IMR-90 (cell line): Measurements from ENCODE around the gene ACOXL. TPM values are rescaled to one million over a fixed set of nuclear protein-coding genes. Genes with fewer than 3 reads are reported as not detected.

Source experiments
- ATAC-seq: fragments of 200-7000 bp; cut with Tn5 transposase; 2 replicates; pipeline ENCODE4 v1.9.1; 2020; ENCODE audit warnings: low read depth, mild to moderate bottlenecking, moderate library complexity
- BruUV-seq: library from RNA; stranded (reverse); fragments of 400-500 nt; replicated peaks from 2 replicates; lab custom pipeline; 2021; lab: Mats Ljungman, UMichigan
- CTCF ChIA-PET: fragments of 300-600 bp; formaldehyde crosslinking; extraction: SDS; loops from one replicate; lab custom pipeline; 2021; ENCODE audit warnings: antibody characterized with exemption; lab: Yijun Ruan, JAX
- POLR2A ChIA-PET: fragments of 300-600 bp; sonication (Branson Sonifier 250); formaldehyde crosslinking; loops from one replicate; lab custom pipeline; 2022; ENCODE audit warnings: antibody characterized with exemption; ENCODE audit not compliant: unreplicated experiment; lab: Charles Lee
- DNase-seq: peaks from one replicate; pipeline ENCODE4 v3.0.0; 2013
- H2AFZ ChIP-seq: replicated peaks from 2 replicates; pipeline ENCODE3; 2013; ENCODE audit warnings: low read length, mild to moderate bottlenecking; ENCODE audit not compliant: poor library complexity
- H2AK5ac ChIP-seq: 2 replicates; pipeline ENCODE4 v1.6.1; 2013; ENCODE audit warnings: low read depth, low read length, inconsistent platforms
- H2AK9ac ChIP-seq: replicated peaks from 2 replicates; pipeline ENCODE3; 2013; ENCODE audit warnings: mild to moderate bottlenecking, low read depth, low read length, moderate library complexity; ENCODE audit not compliant: poor library complexity
- H2BK120ac ChIP-seq: 2 replicates; pipeline ENCODE4 v1.6.1; 2013; ENCODE audit warnings: low read depth, low read length, inconsistent platforms
- H2BK15ac ChIP-seq: 3 replicates; pipeline ENCODE4 v1.6.1; 2013; ENCODE audit warnings: low read depth, low read length, inconsistent platforms
- H2BK20ac ChIP-seq: 2 replicates; pipeline ENCODE4 v1.6.1; 2013; ENCODE audit warnings: low read depth, mild to moderate bottlenecking, inconsistent platforms, low read length, moderate library complexity
- H2BK5ac ChIP-seq: 2 replicates; pipeline ENCODE4 v1.6.1; 2013; ENCODE audit warnings: mild to moderate bottlenecking, low read depth, low read length, inconsistent platforms; ENCODE audit not compliant: poor library complexity, severe bottlenecking
- H3K14ac ChIP-seq: replicated peaks from 2 replicates; pipeline ENCODE4 v1.6.1; 2013; ENCODE audit warnings: low read depth, low read length, inconsistent platforms
- H3K18ac ChIP-seq: 2 replicates; pipeline ENCODE4 v1.6.1; 2013; ENCODE audit warnings: low read depth, low read length, control low read depth
- H3K23ac ChIP-seq: 2 replicates; pipeline ENCODE4 v1.6.1; 2013; ENCODE audit warnings: low read depth, low read length, inconsistent platforms
- H3K27ac ChIP-seq: 2 replicates; pipeline ENCODE4 v1.5.1; 2013; ENCODE audit warnings: mild to moderate bottlenecking, control low read depth, low read length; ENCODE audit not compliant: insufficient read depth
- H3K27me3 ChIP-seq: 2 replicates; pipeline ENCODE4 v1.6.1; 2013; ENCODE audit warnings: low read length; ENCODE audit not compliant: control insufficient read depth, insufficient read depth
- H3K36me3 ChIP-seq: 2 replicates; pipeline ENCODE4 v1.6.1; 2013; ENCODE audit warnings: low read length, mixed read lengths; ENCODE audit not compliant: control insufficient read depth, insufficient read depth
- H3K4ac ChIP-seq: 2 replicates; pipeline ENCODE4 v1.6.1; 2013; ENCODE audit warnings: low read depth, low read length, inconsistent platforms
- H3K4me1 ChIP-seq: 2 replicates; pipeline ENCODE4 v1.6.1; 2013; ENCODE audit warnings: low read length, mixed read lengths; ENCODE audit not compliant: control insufficient read depth, insufficient read depth
- H3K4me2 ChIP-seq: 2 replicates; pipeline ENCODE4 v1.6.1; 2013; ENCODE audit warnings: low read depth, mild to moderate bottlenecking, control low read depth, low read length, moderate library complexity
- H3K4me3 ChIP-seq: 2 replicates; pipeline ENCODE4 v1.5.1; 2013; ENCODE audit warnings: low read depth, mild to moderate bottlenecking, control low read depth, low read length, moderate library complexity; ENCODE audit not compliant: insufficient read depth
- H3K56ac ChIP-seq: 2 replicates; pipeline ENCODE4 v1.6.1; 2013; ENCODE audit warnings: low read length, inconsistent platforms; ENCODE audit not compliant: insufficient read depth; ENCODE audit errors: extremely low read depth
- H3K79me1 ChIP-seq, 2 experiments: 2 replicates each; pipeline ENCODE4 v1.6.1; 2013; ENCODE audit warnings: low read length in 2 of 2, inconsistent platforms in 1 of 2, low read depth in 1 of 2
- H3K9ac ChIP-seq: 2 replicates; pipeline ENCODE4 v1.6.1; 2013; ENCODE audit warnings: low read depth, low read length, control low read depth
- H3K9me1 ChIP-seq: 2 replicates; pipeline ENCODE4 v1.6.1; 2013; ENCODE audit warnings: low read length, inconsistent platforms; ENCODE audit not compliant: insufficient read depth
- H3K9me3 ChIP-seq: 2 replicates; pipeline ENCODE4 v1.6.1; 2013; ENCODE audit warnings: low read length; ENCODE audit not compliant: control insufficient read depth, insufficient read depth
- H4K20me1 ChIP-seq: 2 replicates; pipeline ENCODE4 v1.6.1; 2013; ENCODE audit warnings: low read length, inconsistent platforms; ENCODE audit not compliant: insufficient read depth
- H4K5ac ChIP-seq: 2 replicates; pipeline ENCODE4 v1.6.1; 2013; ENCODE audit warnings: mild to moderate bottlenecking, low read depth, low read length, control low read depth
- H4K8ac ChIP-seq, 2 experiments: 2 replicates each; pipeline ENCODE4 v1.6.1; 2013; ENCODE audit warnings: low read depth in 2 of 2, low read length in 2 of 2, control low read depth in 1 of 2, inconsistent platforms in 1 of 2
- H4K91ac ChIP-seq: 2 replicates; pipeline ENCODE4 v1.6.1; 2013; ENCODE audit warnings: low read depth, low read length, inconsistent platforms; ENCODE audit not compliant: insufficient read depth
- CEBPB ChIP-seq: IDR thresholded peaks from 2 replicates; pipeline ENCODE4 v1.6.1; 2012; ENCODE audit warnings: low read depth, low read length, improper control_type of control experiment
- CHD1 ChIP-seq: IDR thresholded peaks from 2 replicates; pipeline ENCODE4 v1.6.1; 2012; ENCODE audit warnings: low read depth, low read length, improper control_type of control experiment
- ELK1 ChIP-seq: fragments of 150-350 bp; IDR thresholded peaks from 2 replicates; pipeline ENCODE4 v1.6.1; 2016; ENCODE audit warnings: low read depth, mild to moderate bottlenecking, low read length, moderate library complexity, borderline replicate concordance
- MAZ ChIP-seq: IDR thresholded peaks from 2 replicates; pipeline ENCODE4 v1.6.1; 2012; ENCODE audit warnings: low read depth, mild to moderate bottlenecking, low read length, improper control_type of control experiment, moderate library complexity, borderline replicate concordance
- POLR2A ChIP-seq: IDR thresholded peaks from 2 replicates; pipeline ENCODE4 v1.6.1; 2012; ENCODE audit warnings: mild to moderate bottlenecking, low read depth, low read length
- USF2 ChIP-seq: fragments of 150-350 bp; IDR thresholded peaks from 2 replicates; pipeline ENCODE4 v1.6.1; 2017; ENCODE audit warnings: mild to moderate bottlenecking, antibody characterized with exemption, low read length, low read depth
- WGBS, 2 experiments: methylation state at CpG; one replicate each; pipeline versions ENCODE4 v1.1.5 to v1.1.7; 2013; ENCODE audit warnings: missing lambda C conversion rate in 2 of 2; ENCODE audit not compliant: insufficient read length in 1 of 2; ENCODE audit errors: extremely low coverage in 2 of 2; 5-methylcytosine and 5-hydroxymethylcytosine counted together
- dilution Hi-C: fragments of 300-500 bp; cut with HindIII; formaldehyde crosslinking; loops from one replicate; pipeline ENCODE4 v1.14.3; 2018; ENCODE audit warnings: low sequenced_read_pairs; ENCODE audit not compliant: unreplicated experiment
- in situ Hi-C: fragments of 300-500 bp; cut with MboI; formaldehyde crosslinking; loops from 3 replicates; pipeline ENCODE4 v1.14.3; 2019; ENCODE audit warnings: low sequenced_read_pairs, inconsistent platforms, mixed read lengths
- intact Hi-C: fragments of 100-400 bp; cut with micrococcal nuclease; formaldehyde crosslinking; loops from 2 replicates; pipeline ENCODE4 v1.10.0; 2022
- polyA plus RNA-seq, 3 experiments: library from polyadenylated mRNA; depleted of rRNA; stranded (reverse); fragments of >200 nt; gene quantifications; 2 replicates each; pipeline ENCODE4 v1.2.3, GENCODE V29; 2012; ENCODE audit warnings: low replicate concordance in 1 of 3
- total RNA-seq: library from RNA; depleted of rRNA; stranded (reverse); fragments of >200 nt; gene quantifications from 2 replicates; pipeline ENCODE4 v1.2.3, GENCODE V29; 2012

ACOXL gene
- total and polyA plus RNA-seq, 2 of the 4 experiments (the other 2 are of a cell fraction): not detected

DNA sequence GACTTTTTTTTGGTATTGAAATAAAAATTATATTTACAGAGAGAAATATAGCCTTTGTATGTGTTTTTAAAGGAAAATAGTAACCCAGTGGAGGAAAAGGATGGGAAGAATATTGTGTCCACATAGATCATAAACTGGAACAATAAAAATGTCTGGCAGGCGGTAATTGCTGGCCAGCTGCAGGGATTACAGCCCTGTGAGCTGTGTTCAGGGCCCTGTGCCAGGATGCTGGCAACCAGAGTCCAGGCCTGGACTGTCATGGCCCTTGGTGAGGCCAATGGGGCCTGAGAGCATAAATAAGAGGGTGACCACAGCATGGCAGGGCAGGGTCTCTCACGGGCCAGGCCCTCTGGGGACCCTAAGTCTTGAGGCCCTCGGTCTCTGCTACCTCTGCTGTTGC is 171.2 kb downstream of the ACOXL start:
- CTCF ChIA-PET: no interaction called here

More for the DNA sequence above, 171.2 kb downstream of the ACOXL start:
- H3K27ac ChIP-seq: no peak overlapping the region
- no peak overlapping the region for H3K4ac ChIP-seq
- H3K79me1 ChIP-seq: no peaks in the 10 kb centered on the region
- H3K56ac ChIP-seq: no peak overlapping the region
- no peak overlapping the region for H2AFZ ChIP-seq
- no peak overlapping the region for H2AK9ac ChIP-seq
- no peak overlapping the region for H2AK5ac ChIP-seq
- H3K27me3 ChIP-seq: peaks cover 13% of the 10 kb centered on the region; the same call in 1 of the 2 replicates
- no peaks in the 10 kb centered on the region for H3K9me1 ChIP-seq
- no peak overlapping the region for H2BK5ac ChIP-seq
- no peak overlapping the region for H3K14ac ChIP-seq
- H4K5ac ChIP-seq: no peak overlapping the region
- 30% methylated on average over 2 of the region's 3 CpGs; no CpG with 5 or more reads in 1 of the 2 experiments for WGBS, 2 experiments
- H4K20me1 ChIP-seq: no peaks in the 10 kb centered on the region
- intact Hi-C loops (no loop called here), in situ Hi-C loops (no loop called here), dilution Hi-C loops (no loop called here)
- H3K18ac ChIP-seq: no peak overlapping the region
- no peak overlapping the region for H2BK20ac ChIP-seq
- no peak for ATAC-seq
- H2BK120ac ChIP-seq: no peak overlapping the region
- H3K4me2 ChIP-seq: no peak overlapping the region
- H3K4me1 ChIP-seq: no peaks in the 10 kb centered on the region
- no peak overlapping the region for H4K8ac ChIP-seq
- H3K9ac ChIP-seq: no peak overlapping the region
- no peak overlapping the region for H3K4me3 ChIP-seq
- H3K36me3 ChIP-seq: no peaks in the 10 kb centered on the region
- no TSS peak for BruUV-seq
- H4K91ac ChIP-seq: no peak overlapping the region
- POLR2A ChIA-PET: no interaction called here
- TF ChIP-seq POLR2A: no peak
- TF ChIP-seq ELK1: no peak
- TF ChIP-seq CEBPB: no peak
- TF ChIP-seq USF2: no peak
- TF ChIP-seq CHD1: no peak
- no peak for TF ChIP-seq MAZ
- no peak overlapping the region for H3K23ac ChIP-seq
- no peak for DNase-seq
- no peaks in the 10 kb centered on the region for H3K9me3 ChIP-seq
- H2BK15ac ChIP-seq: no peak overlapping the region
